ENCODE measurements around the gene ZNF235. TPM values are rescaled to one million over a fixed set of nuclear protein-coding genes. Genes with fewer than 3 reads are reported as not detected.
A peak's percentile ranks its signal among the peaks of the same experiment; 100 is the strongest.

The ZNF235 gene
- total RNA-seq, 2 experiments from 2014 or later, result 2.7 to 3.6 TPM

- Mint-ChIP-seq H3K27me3 (no peaks in the 10 kb centered on the region), H3K4me1 (ENCODE audit: low read depth) (no peaks in the 10 kb centered on the region), H3K4me3 (no peak overlapping the region), H3K36me3 (ENCODE audit: low read depth) (peaks cover 42% of the 10 kb centered on the region), H3K9me3 (peaks cover 65% of the 10 kb centered on the region), H3K27ac (no peak overlapping the region)
- TF ChIP-seq CTCF (IDR thresholded peaks at IDR 0.05), result no peak
- ChIA-PET CTCF (no interaction called here), POLR2A (no interaction called here)
- intact Hi-C loops (cut with micrococcal nuclease), result no loop called here
- ATAC-seq (no peak), DNase-seq (no peak)
Measured at GRCh38 chr19:44280916-44281315, 23.9 kb downstream of the ZNF235 start.

GRCh38 chr19:44278181-44278690, 26.6 kb downstream of the ZNF235 start:
- ATAC-seq (no peak), DNase-seq (no peak)
- no peak overlapping the region for H3K4me3 Mint-ChIP-seq
- POLR2A ChIA-PET, result no interaction called here
- no peak overlapping the region for H3K27ac Mint-ChIP-seq
- intact Hi-C loops (cut with micrococcal nuclease), result no loop called here
- CTCF ChIA-PET, result no interaction called here
- no peaks in the 10 kb centered on the region for H3K27me3 Mint-ChIP-seq
- H3K9me3 Mint-ChIP-seq, result peaks cover 64% of the 10 kb centered on the region
- TF ChIP-seq CTCF (IDR thresholded peaks at IDR 0.05), result no peak
- peaks cover 47% of the 10 kb centered on the region for H3K36me3 Mint-ChIP-seq (ENCODE audit: low read depth)
- H3K4me1 Mint-ChIP-seq (ENCODE audit: low read depth), result no peaks in the 10 kb centered on the region

GRCh38 chr19:44277331-44277730, 27.5 kb downstream of the ZNF235 start:
- CTCF ChIA-PET, result no interaction called here
- no peak for ATAC-seq
- no peak overlapping the region for H3K4me3 Mint-ChIP-seq
- no peak overlapping the region for H3K27ac Mint-ChIP-seq
- peaks cover 51% of the 10 kb centered on the region for H3K36me3 Mint-ChIP-seq (ENCODE audit: low read depth)
- H3K9me3 Mint-ChIP-seq, result peaks cover 60% of the 10 kb centered on the region
- no peak for TF ChIP-seq CTCF (IDR thresholded peaks at IDR 0.05)
- POLR2A ChIA-PET, result no interaction called here
- no peaks in the 10 kb centered on the region for H3K4me1 Mint-ChIP-seq (ENCODE audit: low read depth)
- intact Hi-C loops (cut with micrococcal nuclease), result no loop called here
- no peak for DNase-seq
- H3K27me3 Mint-ChIP-seq, result no peaks in the 10 kb centered on the region

GRCh38 chr19:44260695-44261446, 44.0 kb downstream of the ZNF235 start:
- intact Hi-C loops (cut with micrococcal nuclease), result no loop called here
- peaks cover 43% of the 10 kb centered on the region for H3K9me3 Mint-ChIP-seq
- peak overlapping the region; percentile 66 for H3K4me3 Mint-ChIP-seq

More at GRCh38 chr19:44260695-44261446, 44.0 kb downstream of the ZNF235 start:
- ChIA-PET POLR2A (no interaction called here), CTCF (no interaction called here)
- Mint-ChIP-seq H3K4me1 (ENCODE audit: low read depth) (peaks cover 9% of the 10 kb centered on the region), H3K27me3 (no peaks in the 10 kb centered on the region), H3K36me3 (ENCODE audit: low read depth) (peaks cover 27% of the 10 kb centered on the region), H3K27ac (no peak overlapping the region)
- ATAC-seq, result no peak
- no peak for TF ChIP-seq CTCF (IDR thresholded peaks at IDR 0.05)
- DNase-seq, result no peak
